Body of pancreas (tissue), 4 donors: ENCODE data around the gene FHOD1.

ENCODE experiments used
- POLR2A ChIP-seq, 3 donors: fragments of 450-650 bp; IDR thresholded peaks; one replicate each; pipeline ENCODE4 v1.6.1; 2016; ENCODE audit warnings: antibody characterized with exemption in 3 of 3, mild to moderate bottlenecking in 2 of 3
- TF ChIP-seq, protein P1 (sequence below), 7 experiments: fragments of 450-650 bp in 4 of 7; fragments of 200-600 bp in 3 of 7; sonication (generic) in 3 of 7; IDR thresholded peaks; one replicate each; pipeline ENCODE4 v1.5.1; 2016 to 2019; ENCODE audit warnings: antibody characterized with exemption in 7 of 7

DNA sequence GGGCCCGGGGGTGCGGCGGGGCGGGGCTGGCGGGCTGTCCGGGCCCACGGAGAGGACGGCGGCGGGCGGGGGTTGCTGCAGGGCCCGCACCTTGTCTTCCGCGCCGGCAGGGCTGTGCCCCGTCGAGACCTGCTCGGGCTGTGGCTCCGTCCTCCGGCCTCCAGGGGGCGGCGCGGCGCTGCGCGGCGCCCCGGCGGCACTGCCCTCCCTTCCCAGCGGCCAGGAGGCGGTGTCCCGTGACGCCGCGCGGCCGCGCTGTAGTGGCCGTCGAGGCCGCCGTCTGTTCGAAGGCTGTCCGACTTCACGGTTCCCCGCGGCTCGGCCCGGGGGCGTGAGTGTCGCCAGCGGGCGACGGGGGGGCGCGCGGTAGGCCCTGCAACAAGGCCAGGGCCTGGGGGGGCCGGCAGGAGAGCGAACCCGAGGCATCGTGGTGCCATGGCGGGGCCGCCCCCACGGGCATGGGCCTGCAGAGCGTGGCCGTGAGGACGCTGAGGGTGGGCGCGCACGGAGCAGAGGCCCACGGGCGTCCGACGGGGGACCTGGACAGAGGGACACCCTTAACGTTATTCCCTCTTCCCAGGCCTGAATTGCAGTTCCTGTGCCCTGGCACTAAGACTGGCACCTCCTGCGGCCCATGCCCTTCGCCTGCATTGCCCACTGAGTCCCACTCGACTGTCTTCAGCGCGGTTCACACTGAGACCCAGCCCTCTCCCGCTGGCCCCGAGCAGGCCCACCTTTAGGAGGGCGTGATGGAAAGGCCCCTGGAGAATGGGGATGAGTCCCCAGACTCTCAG, 32.2 kb upstream of the FHOD1 start, which contains the start of gene PLEKHG4:
- TF ChIP-seq, protein P1, sequence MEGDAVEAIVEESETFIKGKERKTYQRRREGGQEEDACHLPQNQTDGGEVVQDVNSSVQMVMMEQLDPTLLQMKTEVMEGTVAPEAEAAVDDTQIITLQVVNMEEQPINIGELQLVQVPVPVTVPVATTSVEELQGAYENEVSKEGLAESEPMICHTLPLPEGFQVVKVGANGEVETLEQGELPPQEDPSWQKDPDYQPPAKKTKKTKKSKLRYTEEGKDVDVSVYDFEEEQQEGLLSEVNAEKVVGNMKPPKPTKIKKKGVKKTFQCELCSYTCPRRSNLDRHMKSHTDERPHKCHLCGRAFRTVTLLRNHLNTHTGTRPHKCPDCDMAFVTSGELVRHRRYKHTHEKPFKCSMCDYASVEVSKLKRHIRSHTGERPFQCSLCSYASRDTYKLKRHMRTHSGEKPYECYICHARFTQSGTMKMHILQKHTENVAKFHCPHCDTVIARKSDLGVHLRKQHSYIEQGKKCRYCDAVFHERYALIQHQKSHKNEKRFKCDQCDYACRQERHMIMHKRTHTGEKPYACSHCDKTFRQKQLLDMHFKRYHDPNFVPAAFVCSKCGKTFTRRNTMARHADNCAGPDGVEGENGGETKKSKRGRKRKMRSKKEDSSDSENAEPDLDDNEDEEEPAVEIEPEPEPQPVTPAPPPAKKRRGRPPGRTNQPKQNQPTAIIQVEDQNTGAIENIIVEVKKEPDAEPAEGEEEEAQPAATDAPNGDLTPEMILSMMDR (IDR thresholded peaks at IDR 0.05), result peak; percentile 24 to 94 (median 82)
- TF ChIP-seq POLR2A (IDR thresholded peaks at IDR 0.05), result peak in 2 of 3 donors; percentile 17 to 37
